HCT116 (cell line): ENCODE measurements around the gene CCN5. TPM values are rescaled to one million over a fixed set of nuclear protein-coding genes. Genes with fewer than 3 reads are reported as not detected.

ENCODE experiments used
- ATAC-seq: fragments of 200-7000 bp; cut with Tn5 transposase; 2 replicates; pipeline ENCODE4 v1.9.1; 2020; ENCODE audit warnings: mild to moderate bottlenecking, moderate library complexity
- BruUV-seq: library from RNA; stranded (reverse); fragments of 400-500 nt; replicated peaks from 2 replicates; lab custom pipeline; 2021; lab: Mats Ljungman, UMichigan
- CTCF ChIA-PET: fragments of 300-600 bp; sonication (Branson Sonifier 250); formaldehyde crosslinking; loops from one replicate; lab custom pipeline; 2021; ENCODE audit warnings: antibody characterized with exemption; lab: Charles Lee
- POLR2A ChIA-PET: fragments of 300-600, 350-600 bp; sonication (Branson Sonifier 250); formaldehyde crosslinking; loops from one replicate; lab custom pipeline; 2021; ENCODE audit warnings: antibody characterized with exemption; lab: Charles Lee
- RAD21 ChIA-PET, 2 experiments: fragments of 300-600 bp; sonication (Branson Sonifier 250); formaldehyde crosslinking; loops; one replicate each; lab custom pipeline; 2023; ENCODE audit warnings: low total read pairs in 2 of 2; ENCODE audit not compliant: uncharacterized antibody in 2 of 2, unreplicated experiment in 2 of 2, low non-redundant PET in 1 of 2; lab: Charles Lee
- DNase-seq: peaks from one replicate; pipeline ENCODE4 v3.0.0-alpha.2; 2010; ENCODE audit warnings: low read depth, low spot score
- H2AFZ ChIP-seq: fragments of 200-600 bp; shearing (Covaris generic), sonication (generic); 2 replicates; pipeline ENCODE4 v1.6.1; 2017; ENCODE audit warnings: low read depth, mixed run types, mixed read lengths, antibody characterized with exemption, low read length; ENCODE audit not compliant: poor library complexity, severe bottlenecking
- H3K27ac ChIP-seq: 2 replicates; pipeline ENCODE4 v1.5.1; 2012; ENCODE audit warnings: low read depth, low read length
- H3K27me3 ChIP-seq: fragments of 200-600 bp; sonication (generic); 2 replicates; pipeline ENCODE4 v1.6.1; 2016; ENCODE audit warnings: mixed run types, low read length, mixed read lengths; ENCODE audit not compliant: insufficient read depth
- H3K36me3 ChIP-seq, 2 experiments: fragments of 200-500 bp in 1 of 2; fragments of 200-600 bp in 1 of 2; sonication (Bioruptor generic) in 1 of 2; sonication (generic) in 1 of 2; 2 replicates each; pipeline versions ENCODE4 v1.5.1 to v1.6.1; 2014 to 2016; ENCODE audit warnings: low read length in 2 of 2, inconsistent platforms in 1 of 2, mixed read lengths in 1 of 2, mixed run types in 1 of 2; ENCODE audit not compliant: insufficient read depth in 2 of 2, control insufficient read depth in 1 of 2
- H3K4me1 ChIP-seq, 2 experiments: fragments of 200-600 bp in 1 of 2; sonication (generic) in 1 of 2; 2 replicates each; pipeline versions ENCODE4 v1.5.1 to v1.6.1; 2012 to 2017; ENCODE audit warnings: low read length in 2 of 2, inconsistent platforms in 1 of 2, mild to moderate bottlenecking in 1 of 2, mixed read lengths in 1 of 2, mixed run types in 1 of 2, moderate library complexity in 1 of 2; ENCODE audit not compliant: insufficient read depth in 2 of 2, control insufficient read depth in 1 of 2
- H3K4me2 ChIP-seq: fragments of 200-600 bp; sonication (generic); 2 replicates; pipeline ENCODE4 v1.6.1; 2017; ENCODE audit warnings: mixed run types, low read length, mixed read lengths
- H3K4me3 ChIP-seq, 2 experiments: fragments of 200-600 bp in 1 of 2; sonication (generic) in 1 of 2; replicated peaks in 1 of 2; 2 replicates each; pipeline ENCODE4 v1.5.1; 2011 to 2016; ENCODE audit warnings: low read length in 2 of 2, control low read depth in 1 of 2, low read depth in 1 of 2, mild to moderate bottlenecking in 1 of 2, mixed read lengths in 1 of 2, mixed run types in 1 of 2
- H3K79me2 ChIP-seq: fragments of 200-600 bp; sonication (generic); 2 replicates; pipeline ENCODE4 v1.6.1; 2017; ENCODE audit warnings: mild to moderate bottlenecking, mixed run types, low read length, moderate library complexity, mixed read lengths; ENCODE audit not compliant: insufficient read depth
- H3K9ac ChIP-seq: fragments of 200-600 bp; sonication (generic); 2 replicates; pipeline ENCODE4 v1.6.1; 2016; ENCODE audit warnings: low read length, mixed read lengths
- H3K9me2 ChIP-seq: fragments of 200-600 bp; sonication (generic), shearing (Covaris generic); 2 replicates; pipeline ENCODE4 v1.6.1; 2017; ENCODE audit warnings: mixed run types, mild to moderate bottlenecking, moderate library complexity; ENCODE audit not compliant: insufficient read depth
- H3K9me3 ChIP-seq, 2 experiments: fragments of 200-500 bp in 1 of 2; fragments of 200-600 bp in 1 of 2; sonication (Bioruptor generic) in 1 of 2; sonication (generic) in 1 of 2; 2 replicates each; pipeline ENCODE4 v1.6.1; 2014 to 2017; ENCODE audit warnings: low read length in 2 of 2, mixed read lengths in 2 of 2, inconsistent platforms in 1 of 2, low read depth in 1 of 2, mild to moderate bottlenecking in 1 of 2, mixed run types in 1 of 2, moderate library complexity in 1 of 2; ENCODE audit not compliant: control insufficient read depth in 1 of 2, insufficient read depth in 1 of 2
- H4K20me1 ChIP-seq: fragments of 200-600 bp; sonication (generic), shearing (Covaris generic); 2 replicates; pipeline ENCODE4 v1.6.1; 2017; ENCODE audit warnings: mixed run types, mild to moderate bottlenecking, moderate library complexity; ENCODE audit not compliant: insufficient read depth
- CBX3 ChIP-seq: IDR thresholded peaks from 2 replicates; pipeline ENCODE4 v1.6.1; 2012; ENCODE audit warnings: low read depth
- CEBPB ChIP-seq: IDR thresholded peaks from 2 replicates; pipeline ENCODE4 v1.6.1; 2012; ENCODE audit warnings: low read depth
- EZH2 ChIP-seq: fragments of 200-600 bp; sonication (generic); IDR thresholded peaks from 2 replicates; pipeline ENCODE4 v1.6.1; 2017; ENCODE audit warnings: antibody characterized with exemption, mixed run types
- EZH2phosphoT487 ChIP-seq: fragments of 200-600 bp; IDR thresholded peaks from 2 replicates; pipeline ENCODE4 v1.6.1; 2018; ENCODE audit warnings: antibody characterized with exemption, borderline replicate concordance
- FOSL1 ChIP-seq: IDR thresholded peaks from 2 replicates; pipeline ENCODE4 v1.6.1; 2012; ENCODE audit warnings: low read depth
- POLR2AphosphoS5 ChIP-seq: IDR thresholded peaks from 2 replicates; pipeline ENCODE4 v1.6.1; 2011; ENCODE audit warnings: mild to moderate bottlenecking, low read depth, low read length, moderate library complexity
- RAD21 ChIP-seq: IDR thresholded peaks from 2 replicates; pipeline ENCODE4 v1.6.1; 2012; ENCODE audit warnings: low read depth, mild to moderate bottlenecking
- TCF7L2 ChIP-seq: IDR thresholded peaks from 2 replicates; pipeline ENCODE4 v1.7.0; 2011; ENCODE audit warnings: borderline replicate concordance, inconsistent platforms; ENCODE audit not compliant: insufficient read depth, insufficient read length; ENCODE audit errors: extremely low read depth
- ZNF274 ChIP-seq: fragments of 200-500 bp; sonication (Bioruptor generic); IDR thresholded peaks from 2 replicates; pipeline ENCODE4 v1.6.1; 2014; ENCODE audit warnings: mild to moderate bottlenecking, low read depth, low read length, inconsistent platforms
- intact Hi-C: fragments of 100-400 bp; cut with micrococcal nuclease; formaldehyde crosslinking; loops from 2 replicates; pipeline ENCODE4 v1.10.0; 2022
- total RNA-seq: library from RNA; stranded (reverse); gene quantifications from one replicate; pipeline ENCODE4 v1.2.1, GENCODE V29; 2021; ENCODE audit not compliant: unreplicated experiment
- TF ChIP-seq, protein P1 (sequence below): IDR thresholded peaks from 2 replicates; pipeline ENCODE4 v1.6.1; 2012
- TF ChIP-seq, protein P2 (sequence below): IDR thresholded peaks from 2 replicates; pipeline ENCODE4 v1.6.1; 2011; ENCODE audit warnings: mild to moderate bottlenecking, low read length, moderate library complexity; ENCODE audit not compliant: insufficient replicate concordance; ENCODE audit errors: extremely low read depth
- TF ChIP-seq, protein P3 (sequence below): IDR thresholded peaks from 2 replicates; pipeline ENCODE4 v1.6.1; 2012; ENCODE audit warnings: low read depth

The CCN5 gene
- total RNA-seq, 1 experiment from 2014 or later: 0.20 TPM

DNA sequence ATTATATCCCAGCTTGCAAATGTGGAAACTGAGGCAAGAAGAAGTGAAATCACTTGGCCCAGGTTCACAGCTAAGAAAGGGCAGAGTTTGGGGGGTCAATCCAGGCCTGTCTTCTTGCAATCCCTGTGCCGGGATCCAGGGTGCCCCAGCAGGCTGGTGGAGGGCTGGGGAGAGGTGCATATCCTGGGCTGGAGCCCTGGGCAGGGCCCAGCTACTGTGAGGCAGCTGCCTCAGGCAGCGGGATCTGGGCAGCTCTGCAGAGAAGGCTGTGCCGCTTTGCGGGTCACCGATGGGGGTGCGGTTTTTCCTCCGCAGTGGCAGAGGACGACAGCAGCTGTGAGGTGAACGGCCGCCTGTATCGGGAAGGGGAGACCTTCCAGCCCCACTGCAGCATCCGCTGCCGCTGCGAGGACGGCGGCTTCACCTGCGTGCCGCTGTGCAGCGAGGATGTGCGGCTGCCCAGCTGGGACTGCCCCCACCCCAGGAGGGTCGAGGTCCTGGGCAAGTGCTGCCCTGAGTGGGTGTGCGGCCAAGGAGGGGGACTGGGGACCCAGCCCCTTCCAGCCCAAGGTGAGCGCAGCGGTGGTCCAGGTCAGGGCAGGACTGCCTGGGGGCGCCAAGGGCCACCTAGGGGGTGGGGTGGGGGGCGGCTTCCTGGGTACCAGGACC, 9.4 kb downstream of the CCN5 start:
- Histone ChIP-seq H3K9me2 (no peaks in the 10 kb centered on the region), H3K4me2 (no peak overlapping the region), H3K36me3 (no peaks in the 10 kb centered on the region), H3K27me3 (no peaks in the 10 kb centered on the region), H3K4me3 (no peak overlapping the region), H3K9ac (no peak overlapping the region), H3K79me2 (no peaks in the 10 kb centered on the region), H4K20me1 (no peaks in the 10 kb centered on the region), H2AFZ (no peak overlapping the region), H3K9me3 (no peaks in the 10 kb centered on the region), H3K4me1 (peaks cover 38 to 42% of the 10 kb centered on the region in 2 experiments), H3K27ac (no peak overlapping the region)
- intact Hi-C loops: loop anchor here (5.0 kb wide), 1 partner anchor 512 kb away; the partner anchor contains the start of gene OSER1
- ChIA-PET POLR2A (no interaction called here), CTCF (interaction anchor here (1.4 kb wide), 1 partner anchor 11 kb away, joined by 3 read pairs; no protein-coding TSS in a partner anchor), RAD21 (no interaction called here)
- TF ChIP-seq, protein P1, sequence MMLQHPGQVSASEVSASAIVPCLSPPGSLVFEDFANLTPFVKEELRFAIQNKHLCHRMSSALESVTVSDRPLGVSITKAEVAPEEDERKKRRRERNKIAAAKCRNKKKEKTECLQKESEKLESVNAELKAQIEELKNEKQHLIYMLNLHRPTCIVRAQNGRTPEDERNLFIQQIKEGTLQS: no peak
- TF ChIP-seq POLR2AphosphoS5: no peak
- no peak for DNase-seq
- no peak for ATAC-seq
- BruUV-seq: no TSS peak

DNA sequence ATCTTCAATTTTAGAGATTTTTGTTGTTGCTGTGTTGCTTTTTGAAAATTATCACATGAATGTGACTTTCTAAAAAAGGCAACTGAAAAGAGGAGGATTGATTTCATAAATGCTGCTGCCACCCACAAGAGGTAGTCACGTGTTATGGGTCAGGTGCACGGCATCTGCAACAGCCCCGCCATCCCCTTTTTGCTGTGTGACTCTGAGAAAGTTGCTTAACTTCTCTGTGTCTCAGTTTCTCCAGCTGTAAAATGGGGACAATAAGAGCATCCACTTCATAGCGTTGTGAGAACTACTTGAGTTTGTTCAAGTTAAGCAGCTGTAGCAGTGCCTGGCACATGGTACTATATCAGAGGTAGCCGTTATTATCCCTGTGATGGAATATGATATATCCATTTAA, 10.7 kb downstream of the CCN5 start:
- Histone ChIP-seq H3K36me3 (no peaks in the 10 kb centered on the region), H3K9me2 (no peaks in the 10 kb centered on the region), H2AFZ (no peak overlapping the region), H3K27ac (no peak overlapping the region), H3K9ac (no peak overlapping the region), H3K4me3 (no peak overlapping the region), H3K27me3 (no peaks in the 10 kb centered on the region), H3K79me2 (no peaks in the 10 kb centered on the region), H3K9me3 (no peaks in the 10 kb centered on the region), H3K4me1 (peaks cover 42 to 44% of the 10 kb centered on the region in 2 experiments), H4K20me1 (no peaks in the 10 kb centered on the region), H3K4me2 (no peak overlapping the region)
- no peak for DNase-seq
- ChIA-PET POLR2A (no interaction called here), RAD21 (no interaction called here), CTCF (no interaction called here)
- no peak for ATAC-seq
- intact Hi-C loops: loop anchor here (5.0 kb wide), 1 partner anchor 514 kb away; the partner anchor contains the start of gene OSER1
- no TSS peak for BruUV-seq
- TF ChIP-seq CEBPB (no peak), RAD21 (no peak), POLR2AphosphoS5 (no peak), EZH2phosphoT487 (no peak), ZNF274 (no peak), FOSL1 (no peak), CBX3 (no peak), TCF7L2 (no peak), EZH2 (no peak)
- TF ChIP-seq, protein P2, sequence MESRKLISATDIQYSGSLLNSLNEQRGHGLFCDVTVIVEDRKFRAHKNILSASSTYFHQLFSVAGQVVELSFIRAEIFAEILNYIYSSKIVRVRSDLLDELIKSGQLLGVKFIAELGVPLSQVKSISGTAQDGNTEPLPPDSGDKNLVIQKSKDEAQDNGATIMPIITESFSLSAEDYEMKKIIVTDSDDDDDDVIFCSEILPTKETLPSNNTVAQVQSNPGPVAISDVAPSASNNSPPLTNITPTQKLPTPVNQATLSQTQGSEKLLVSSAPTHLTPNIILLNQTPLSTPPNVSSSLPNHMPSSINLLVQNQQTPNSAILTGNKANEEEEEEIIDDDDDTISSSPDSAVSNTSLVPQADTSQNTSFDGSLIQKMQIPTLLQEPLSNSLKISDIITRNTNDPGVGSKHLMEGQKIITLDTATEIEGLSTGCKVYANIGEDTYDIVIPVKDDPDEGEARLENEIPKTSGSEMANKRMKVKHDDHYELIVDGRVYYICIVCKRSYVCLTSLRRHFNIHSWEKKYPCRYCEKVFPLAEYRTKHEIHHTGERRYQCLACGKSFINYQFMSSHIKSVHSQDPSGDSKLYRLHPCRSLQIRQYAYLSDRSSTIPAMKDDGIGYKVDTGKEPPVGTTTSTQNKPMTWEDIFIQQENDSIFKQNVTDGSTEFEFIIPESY: no peak
- TF ChIP-seq, protein P1: no peak
- TF ChIP-seq, protein P3, sequence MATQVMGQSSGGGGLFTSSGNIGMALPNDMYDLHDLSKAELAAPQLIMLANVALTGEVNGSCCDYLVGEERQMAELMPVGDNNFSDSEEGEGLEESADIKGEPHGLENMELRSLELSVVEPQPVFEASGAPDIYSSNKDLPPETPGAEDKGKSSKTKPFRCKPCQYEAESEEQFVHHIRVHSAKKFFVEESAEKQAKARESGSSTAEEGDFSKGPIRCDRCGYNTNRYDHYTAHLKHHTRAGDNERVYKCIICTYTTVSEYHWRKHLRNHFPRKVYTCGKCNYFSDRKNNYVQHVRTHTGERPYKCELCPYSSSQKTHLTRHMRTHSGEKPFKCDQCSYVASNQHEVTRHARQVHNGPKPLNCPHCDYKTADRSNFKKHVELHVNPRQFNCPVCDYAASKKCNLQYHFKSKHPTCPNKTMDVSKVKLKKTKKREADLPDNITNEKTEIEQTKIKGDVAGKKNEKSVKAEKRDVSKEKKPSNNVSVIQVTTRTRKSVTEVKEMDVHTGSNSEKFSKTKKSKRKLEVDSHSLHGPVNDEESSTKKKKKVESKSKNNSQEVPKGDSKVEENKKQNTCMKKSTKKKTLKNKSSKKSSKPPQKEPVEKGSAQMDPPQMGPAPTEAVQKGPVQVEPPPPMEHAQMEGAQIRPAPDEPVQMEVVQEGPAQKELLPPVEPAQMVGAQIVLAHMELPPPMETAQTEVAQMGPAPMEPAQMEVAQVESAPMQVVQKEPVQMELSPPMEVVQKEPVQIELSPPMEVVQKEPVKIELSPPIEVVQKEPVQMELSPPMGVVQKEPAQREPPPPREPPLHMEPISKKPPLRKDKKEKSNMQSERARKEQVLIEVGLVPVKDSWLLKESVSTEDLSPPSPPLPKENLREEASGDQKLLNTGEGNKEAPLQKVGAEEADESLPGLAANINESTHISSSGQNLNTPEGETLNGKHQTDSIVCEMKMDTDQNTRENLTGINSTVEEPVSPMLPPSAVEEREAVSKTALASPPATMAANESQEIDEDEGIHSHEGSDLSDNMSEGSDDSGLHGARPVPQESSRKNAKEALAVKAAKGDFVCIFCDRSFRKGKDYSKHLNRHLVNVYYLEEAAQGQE: no peak
